HCEC 1CT (cell line): Measurements from ENCODE around the gene SCMH1.

Experiments
- DNase-seq: peaks from one replicate; pipeline ENCODE4 v3.0.0-alpha.2; 2017

SCMH1 gene

GRCh38 chr1:41078616-41079015 lies 163.5 kb downstream of the SCMH1 start:
- no peak for DNase-seq

- DNase-seq: no peak
These were observed 163.9 kb downstream of the SCMH1 start for GRCh38 chr1:41078193-41078592.

DNA sequence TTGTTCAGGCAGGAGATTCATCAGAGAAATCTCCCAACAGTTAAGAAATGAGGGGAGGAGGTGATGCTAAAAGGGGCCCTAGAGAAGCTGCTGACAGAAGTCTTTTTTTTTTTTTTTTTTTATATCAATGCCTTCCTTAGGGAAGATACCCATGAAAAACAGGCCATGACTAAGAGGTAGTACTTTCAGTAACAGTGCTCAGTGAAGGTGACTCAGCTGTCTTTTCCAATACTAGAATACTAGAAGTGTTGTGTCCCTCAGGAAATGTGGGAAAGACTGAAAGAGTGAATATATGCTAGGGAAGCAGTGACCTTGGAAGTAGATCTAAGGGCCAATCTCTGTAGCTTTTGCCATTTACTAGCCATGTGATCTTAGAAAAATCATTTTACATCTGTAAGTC lies 168.1 kb downstream of the SCMH1 start:
- peak; percentile 75 for DNase-seq

- DNase-seq: peak; percentile 65
These were observed 170.1 kb downstream of the SCMH1 start for GRCh38 chr1:41072051-41072450.

GRCh38 chr1:41056907-41057306 lies 185.2 kb downstream of the SCMH1 start:
- no peak for DNase-seq

GRCh38 chr1:41053316-41053715 lies 188.8 kb downstream of the SCMH1 start:
- no peak for DNase-seq

DNA sequence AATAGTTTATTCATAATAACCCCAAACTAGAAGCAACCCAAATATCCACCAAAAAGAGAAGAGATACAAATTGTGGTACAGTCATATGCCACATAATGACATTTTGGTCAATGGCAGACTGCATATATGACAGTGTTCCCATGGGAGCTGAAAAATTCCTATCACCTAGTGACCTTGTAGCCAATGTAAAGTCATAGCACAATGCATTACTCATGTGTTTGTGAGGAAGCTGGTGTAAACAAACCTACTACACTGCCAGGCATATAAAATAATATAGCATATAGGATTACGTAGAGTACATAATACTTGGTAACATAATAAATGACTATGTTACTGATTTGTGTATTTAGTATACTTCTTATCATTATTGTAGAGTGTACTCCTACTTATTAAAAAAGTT lies 191.1 kb downstream of the SCMH1 start:
- DNase-seq: no peak

DNA sequence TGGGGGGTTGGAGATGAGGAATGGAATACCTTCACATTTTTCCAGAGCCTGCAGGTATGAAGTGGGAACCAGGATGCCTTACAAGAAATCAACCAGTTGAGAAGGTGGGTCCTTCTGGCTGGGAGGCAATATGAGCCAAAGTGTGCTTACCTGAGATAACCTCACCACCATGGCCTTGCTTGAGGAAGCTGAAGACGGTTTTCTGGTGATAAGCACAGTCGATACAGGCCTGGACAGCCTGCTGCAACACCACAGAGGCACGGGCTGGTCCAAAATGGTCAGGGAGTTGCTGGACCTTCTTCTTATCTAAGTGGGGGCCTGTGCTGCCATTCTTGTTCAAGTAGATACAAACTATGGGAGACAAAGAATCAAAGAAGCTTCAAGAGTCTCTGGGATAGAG lies 193.6 kb downstream of the SCMH1 start:
- DNase-seq: no peak

DNA sequence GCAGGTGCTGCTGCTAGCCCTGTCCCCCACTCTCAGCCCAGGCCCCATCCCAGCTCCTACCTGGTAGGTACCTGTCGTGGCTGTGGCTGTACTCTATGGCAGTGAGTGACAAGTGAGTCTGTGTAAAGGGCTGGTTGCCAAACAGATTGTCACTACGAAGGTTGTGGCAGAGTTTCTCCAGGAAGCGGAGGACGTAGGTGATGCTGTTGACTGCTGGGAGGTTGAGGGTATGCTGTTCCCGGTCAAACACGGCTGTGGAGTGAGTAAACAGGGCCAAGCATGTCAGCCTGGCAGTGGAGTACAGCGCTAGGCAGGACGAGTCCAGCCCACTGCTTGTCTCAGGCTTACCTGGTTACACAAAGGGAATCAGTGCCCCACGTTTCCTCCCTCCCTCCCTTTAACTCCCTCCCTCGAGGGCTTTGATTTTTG lies 195.7 kb downstream of the SCMH1 start:
- no peak for DNase-seq

DNA sequence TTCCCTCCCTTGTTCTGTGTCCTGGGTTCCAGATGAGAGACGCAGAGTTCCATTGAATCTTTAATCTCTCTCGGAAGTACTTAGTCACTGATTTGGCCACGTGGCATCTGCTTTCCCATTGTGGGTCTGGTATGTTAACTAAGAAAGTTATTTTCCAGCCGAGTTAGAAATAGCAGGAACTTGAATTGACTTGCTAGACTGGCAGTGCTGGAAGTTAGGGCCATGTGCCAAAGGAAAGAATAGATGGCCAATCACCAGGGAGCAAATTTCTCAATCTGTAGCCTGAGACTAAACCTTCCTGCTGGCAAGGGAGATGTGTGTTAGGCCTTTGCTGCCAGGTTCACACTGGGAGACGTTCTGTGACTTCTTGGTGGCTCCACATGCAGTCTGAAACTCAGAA lies 196.4 kb downstream of the SCMH1 start:
- no peak for DNase-seq

GRCh38 chr1:41044187-41044586 lies 197.9 kb downstream of the SCMH1 start:
- no peak for DNase-seq

DNA sequence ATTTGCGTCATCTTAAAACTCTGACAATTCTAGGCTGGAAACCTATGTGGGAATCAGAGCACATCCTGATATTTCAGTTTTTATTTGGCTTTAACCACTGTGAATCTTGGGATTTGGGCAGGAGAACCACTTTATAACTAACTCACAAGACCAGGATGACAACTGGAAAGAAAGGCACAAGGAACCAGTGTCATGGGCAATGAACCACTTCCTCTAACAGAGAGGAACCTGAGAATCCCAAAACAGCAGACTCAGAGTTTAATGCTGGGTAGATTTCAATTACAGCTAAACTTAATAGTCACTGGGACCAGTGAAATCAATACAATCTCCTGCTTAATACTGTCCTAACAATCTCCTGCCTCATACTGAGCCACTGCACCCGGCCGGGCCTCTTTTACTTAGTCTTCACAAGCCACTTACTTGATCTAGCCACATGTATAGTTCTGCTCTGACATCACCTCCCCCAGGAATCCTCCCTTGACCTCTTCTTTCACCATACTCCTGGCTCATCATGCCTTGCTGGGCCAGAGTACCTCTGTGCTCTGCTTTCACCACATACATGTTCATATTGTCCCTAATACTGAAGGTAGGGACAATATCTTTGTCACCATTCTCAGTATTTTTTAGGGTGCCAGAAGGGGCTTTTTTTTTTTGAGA lies 200.4 kb downstream of the SCMH1 start:
- DNase-seq: peak; percentile 9

- no peak for DNase-seq
These were observed 204.0 kb downstream of the SCMH1 start for GRCh38 chr1:41038110-41038509.

DNA sequence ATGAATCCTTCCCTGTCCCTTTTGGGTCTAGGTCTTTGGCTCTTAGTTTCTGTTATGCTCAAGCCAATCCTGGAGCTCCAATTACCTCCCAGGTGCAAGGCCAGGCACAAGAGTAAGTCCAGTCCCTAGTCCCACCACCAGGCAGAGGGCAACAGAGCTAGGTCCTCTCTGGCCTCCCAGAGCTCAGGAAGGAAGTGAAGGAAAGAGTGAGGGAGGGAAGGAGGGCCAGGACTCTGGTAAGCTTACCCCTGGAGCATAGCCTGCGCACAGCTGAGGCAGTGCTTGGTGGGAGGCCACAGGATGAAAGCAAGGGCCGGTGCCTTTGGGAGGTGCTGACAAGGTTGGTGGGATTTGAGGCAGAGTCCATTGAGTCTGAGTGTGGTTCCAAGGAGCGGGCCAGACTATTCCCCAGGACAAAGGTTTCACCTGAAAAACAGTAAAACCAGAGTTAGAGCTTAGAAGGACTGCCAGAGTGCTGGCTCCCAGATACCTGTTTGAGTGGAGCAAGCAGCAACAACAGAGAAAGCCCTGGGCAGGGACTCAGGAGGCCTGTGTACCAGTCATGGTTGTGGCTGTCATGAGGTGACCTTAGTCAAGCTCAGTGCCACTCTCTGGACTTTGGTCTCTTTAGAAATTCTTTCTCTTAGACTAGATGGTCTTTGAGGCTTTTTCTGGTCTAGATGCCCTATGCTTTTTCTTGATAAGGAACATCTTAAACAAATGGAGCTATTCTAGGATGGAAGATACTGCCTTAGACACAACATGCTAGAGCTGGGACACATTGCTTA lies 204.8 kb downstream of the SCMH1 start:
- DNase-seq: no peak

- DNase-seq: no peak
These were observed 208.8 kb downstream of the SCMH1 start for GRCh38 chr1:41033272-41033671.

- DNase-seq: no peak
These were observed 210.0 kb downstream of the SCMH1 start for GRCh38 chr1:41032147-41032546.

- no peak for DNase-seq
These were observed 211.1 kb downstream of the SCMH1 start for GRCh38 chr1:41030872-41031616.

- DNase-seq: no peak
These were observed 214.0 kb downstream of the SCMH1 start for GRCh38 chr1:41028034-41028642.

DNA sequence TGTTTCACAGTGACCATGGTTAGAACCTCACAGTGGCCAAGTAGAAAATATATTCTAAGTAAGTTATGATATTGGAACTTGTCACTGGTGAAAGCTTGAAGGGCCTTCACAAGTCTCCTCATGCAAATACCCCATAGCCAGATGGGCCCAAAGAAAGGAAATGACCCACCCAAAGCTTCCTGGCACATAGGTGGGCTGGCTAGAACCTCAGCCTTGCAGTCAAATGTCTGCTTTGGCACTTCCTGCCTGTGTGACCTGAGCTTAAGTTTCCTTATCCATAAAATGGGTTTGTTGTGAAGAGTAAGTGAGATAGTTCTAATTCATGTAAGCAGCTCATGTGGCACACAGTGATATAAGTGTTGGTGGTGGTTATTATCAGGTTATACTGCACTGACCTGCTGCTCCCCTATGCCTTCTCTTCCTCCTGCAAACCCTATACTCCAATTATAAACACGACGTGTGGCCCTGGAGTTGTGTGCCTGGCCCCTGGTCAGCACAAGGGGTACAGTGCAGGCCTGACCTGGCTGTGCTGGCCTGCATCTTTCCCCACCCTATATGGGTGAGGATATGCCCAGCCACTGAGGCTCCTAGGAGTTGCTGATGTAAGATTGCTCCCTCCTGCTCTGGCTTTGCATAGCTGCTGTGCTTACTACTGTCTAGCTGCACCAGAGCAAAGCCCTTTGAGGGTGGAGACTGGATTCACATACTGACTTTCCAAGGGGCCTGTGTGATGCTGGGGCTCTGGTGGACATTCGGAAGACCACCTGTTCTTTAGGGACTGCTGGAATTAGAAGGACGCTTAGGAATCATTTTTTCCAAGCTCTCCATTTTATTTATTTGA lies 215.9 kb downstream of the SCMH1 start:
- no peak for DNase-seq

- DNase-seq: no peak
These were observed 217.2 kb downstream of the SCMH1 start for GRCh38 chr1:41024953-41025352.

GRCh38 chr1:41023279-41023990 lies 218.7 kb downstream of the SCMH1 start:
- DNase-seq: peak; percentile 43

DNA sequence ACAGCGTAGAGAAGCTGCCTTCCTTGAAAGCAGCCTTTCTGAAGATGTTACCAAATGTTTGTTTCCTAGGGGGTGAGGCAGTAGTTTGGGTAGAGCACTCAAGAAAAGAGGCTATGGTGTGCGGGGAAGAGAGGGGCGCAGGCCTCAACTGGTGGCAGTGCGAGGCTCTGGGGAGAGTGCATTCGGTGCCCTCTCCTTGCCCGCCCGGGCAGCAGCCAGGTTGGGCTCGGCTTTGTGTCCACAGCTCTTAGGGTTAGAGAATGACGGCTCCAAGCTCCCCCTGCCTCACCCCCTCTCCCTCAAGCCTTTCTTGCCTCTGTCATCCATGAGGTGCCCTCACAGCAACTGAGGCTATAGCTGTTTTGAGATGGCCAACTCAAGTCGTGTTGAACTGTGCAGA lies 219.7 kb downstream of the SCMH1 start:
- no peak for DNase-seq
